Measurements from ENCODE around the gene RNF225.
"Not testable (repeated sequence)": the region's sequence is repeated elsewhere in the genome, so short reads cannot be mapped to it uniquely, and the experiment has no call there.

The RNF225 gene

DNA sequence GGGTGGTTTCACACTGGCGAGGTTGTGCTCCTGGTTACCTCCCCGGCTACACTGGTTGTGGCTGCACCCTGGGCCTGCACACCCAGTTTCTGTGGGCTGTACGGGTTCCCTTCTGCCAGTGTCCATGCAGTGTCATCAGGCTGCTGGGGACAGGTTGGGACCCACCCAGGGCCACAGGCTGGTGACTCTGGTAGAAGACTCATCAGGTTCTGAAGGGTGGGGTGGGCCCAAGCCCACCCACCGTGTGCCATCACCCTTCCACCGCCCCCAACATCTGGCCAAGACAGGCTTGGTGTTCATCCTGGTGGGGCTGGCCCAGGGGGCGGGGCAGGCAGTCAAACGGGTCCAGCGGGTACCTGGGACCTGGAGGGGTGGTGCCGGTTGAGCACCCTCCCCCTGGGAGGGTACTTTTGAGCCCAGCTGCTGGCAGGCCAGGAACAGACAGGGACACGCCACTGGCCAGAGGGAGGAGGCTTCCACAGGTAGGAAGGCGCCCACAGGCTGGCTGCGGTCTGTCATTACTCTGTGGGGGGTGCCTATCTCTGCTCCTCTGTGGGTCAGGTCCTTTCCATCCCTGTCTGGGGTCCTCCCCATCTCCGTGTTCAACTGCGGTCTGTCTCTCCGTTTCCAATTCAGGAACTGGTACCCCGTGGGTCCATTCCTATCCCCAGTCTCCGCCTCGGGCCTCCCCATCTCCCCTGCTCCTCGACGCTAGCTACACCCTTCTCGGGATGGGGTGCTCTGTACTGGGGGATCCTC lies at the start of gene RNF225:
Gene RNF225, plus strand, starts transcription at position 437 of the 759 bp plus-strand sequence. CDS start 434 bp downstream, outside the sequence.
- FAIRE-seq, result no peak

DNA sequence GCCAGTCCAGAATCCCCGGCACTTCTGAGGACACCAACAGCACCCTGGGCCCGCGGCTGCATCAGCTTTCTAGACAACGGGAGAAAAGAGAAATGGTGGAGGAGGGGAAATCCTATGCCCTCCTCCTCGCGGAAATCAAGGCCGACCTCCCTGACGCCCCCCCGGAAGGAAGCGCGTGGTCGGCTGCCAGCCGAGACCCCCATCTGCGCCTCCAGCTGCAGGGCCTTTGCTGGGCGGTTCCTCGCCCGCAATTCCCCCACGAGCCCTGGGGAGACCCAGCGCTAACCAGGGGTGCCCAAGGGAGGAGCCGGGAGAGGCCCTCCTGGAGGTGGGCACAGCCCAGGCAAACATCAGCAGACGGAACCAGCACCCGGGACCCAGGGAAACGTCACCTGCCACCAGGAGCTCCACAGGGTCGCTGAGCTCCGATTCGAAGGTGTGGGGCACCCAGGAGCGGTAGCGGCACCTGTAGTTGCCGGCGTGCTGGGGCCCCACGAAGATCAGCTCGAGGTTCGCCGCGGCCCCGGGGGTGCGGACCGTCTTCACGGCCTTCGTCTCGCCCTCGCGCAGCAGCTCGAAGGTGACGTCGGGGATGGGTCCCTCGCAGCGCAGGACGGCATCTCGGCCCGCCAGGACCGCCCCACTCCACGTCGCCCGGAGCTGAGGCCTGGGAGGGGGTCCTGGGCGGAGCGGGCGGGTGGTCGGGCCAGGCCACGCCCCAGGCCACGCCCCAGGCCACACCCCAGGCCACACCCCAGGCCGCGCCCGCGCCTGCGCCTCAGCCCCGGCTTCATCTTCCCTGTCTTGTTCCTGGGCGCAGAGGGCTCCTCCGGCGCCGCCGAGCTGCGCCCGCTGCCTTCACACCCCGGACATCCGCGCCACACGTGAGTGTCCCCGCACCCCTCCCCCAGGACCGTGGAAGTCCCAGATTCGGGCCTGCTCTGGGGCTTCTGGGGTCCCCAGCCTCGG lies 48.2 kb upstream of the RNF225 start:
- no peak for FAIRE-seq

GRCh38 chr19:58348080-58348479 lies 47.4 kb upstream of the RNF225 start:
- FAIRE-seq, result not testable (repeated sequence)

- FAIRE-seq, result no peak
These were observed 45.9 kb upstream of the RNF225 start for GRCh38 chr19:58349590-58349989.

DNA sequence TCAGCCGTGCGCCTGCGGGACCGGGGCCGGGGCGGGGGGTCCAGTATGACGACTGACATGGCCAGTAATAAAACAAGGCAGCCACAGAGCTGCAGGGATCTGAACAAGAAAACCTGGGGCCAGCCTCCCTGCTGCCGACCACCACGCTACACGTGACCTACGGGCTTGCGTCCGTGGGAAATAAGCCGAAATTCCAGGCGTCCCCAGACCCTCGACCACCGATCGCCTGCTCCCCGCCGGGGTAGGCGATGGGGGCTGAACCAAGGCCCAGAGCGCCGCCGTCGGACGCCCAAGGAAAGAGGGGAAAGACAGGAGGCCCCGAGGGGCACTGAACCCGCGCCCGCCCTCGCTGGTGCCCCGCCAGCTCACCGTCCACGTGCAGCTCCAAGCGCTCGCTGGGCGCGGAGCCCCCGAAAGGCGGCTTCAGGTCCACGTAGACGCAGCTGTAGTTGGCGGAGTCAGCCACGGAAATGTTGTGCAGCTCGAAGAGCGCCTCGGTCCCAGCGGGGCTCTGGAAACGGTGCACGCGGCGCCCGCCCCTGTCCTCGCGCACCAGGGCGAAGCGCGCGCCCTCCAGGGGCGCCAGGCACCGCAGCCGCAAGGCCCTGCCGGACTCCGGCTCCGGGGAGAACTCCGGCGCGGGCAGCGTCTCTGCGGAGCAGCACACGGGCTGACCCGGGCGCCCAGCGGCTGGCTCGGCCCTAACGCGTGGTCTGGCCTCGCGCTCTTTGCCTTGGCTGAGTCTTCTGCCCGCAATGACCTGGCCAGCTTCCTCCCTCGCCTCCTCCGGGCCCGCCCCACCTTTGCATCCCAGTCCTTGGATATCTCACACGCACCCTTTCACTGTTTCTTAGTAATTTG lies 45.2 kb upstream of the RNF225 start:
- FAIRE-seq, result no peak

DNA sequence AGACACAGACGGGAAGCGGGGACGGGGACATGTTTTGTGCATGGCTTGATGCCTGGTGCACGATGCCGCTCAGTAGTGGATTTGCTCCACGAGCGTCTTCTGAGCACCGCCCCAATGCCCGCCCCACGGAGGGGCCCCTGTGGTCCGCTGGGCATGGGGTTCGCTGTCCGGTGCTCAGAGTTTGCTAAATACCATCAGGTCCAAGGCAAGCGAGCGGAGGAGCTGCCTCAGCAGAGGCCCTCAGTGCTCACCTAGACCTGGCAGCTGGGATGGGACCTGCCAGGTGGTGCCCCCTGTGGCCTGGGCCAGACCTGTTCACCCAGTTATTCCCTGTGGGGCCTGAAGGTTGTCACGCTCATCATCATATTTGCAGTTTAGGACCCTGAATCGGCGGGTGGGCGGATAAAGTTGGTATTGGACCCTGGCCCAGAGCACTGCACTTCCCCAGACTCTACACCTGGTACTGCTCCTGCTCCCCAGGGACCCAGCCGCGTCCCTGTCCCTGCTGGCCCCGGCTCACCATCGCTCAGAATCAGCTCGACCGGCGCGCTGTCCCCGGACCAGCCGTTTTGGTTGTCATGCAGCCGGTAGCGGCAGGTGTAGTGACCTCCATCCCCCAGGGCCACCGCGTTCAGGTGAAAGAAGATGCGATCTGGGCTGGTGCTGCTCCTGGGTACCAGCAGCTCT lies 44.4 kb upstream of the RNF225 start:
- no peak for FAIRE-seq

DNA sequence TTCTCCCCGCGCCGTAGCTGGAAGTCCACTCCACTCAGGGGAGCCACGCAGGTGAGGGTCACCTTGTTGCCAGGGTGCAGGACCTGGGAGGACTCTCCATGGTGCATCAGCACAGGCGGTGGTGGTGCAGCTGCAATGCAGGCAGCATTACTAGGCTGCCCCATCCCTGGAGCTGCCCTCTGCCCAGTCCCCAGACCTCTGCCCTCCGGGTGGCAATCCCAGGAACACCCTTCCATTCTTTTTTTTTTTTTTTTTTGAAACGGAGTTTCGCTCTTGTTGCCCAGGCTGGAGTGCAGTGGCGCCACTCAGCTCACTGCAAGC lies 43.9 kb upstream of the RNF225 start:
- FAIRE-seq, result no peak

DNA sequence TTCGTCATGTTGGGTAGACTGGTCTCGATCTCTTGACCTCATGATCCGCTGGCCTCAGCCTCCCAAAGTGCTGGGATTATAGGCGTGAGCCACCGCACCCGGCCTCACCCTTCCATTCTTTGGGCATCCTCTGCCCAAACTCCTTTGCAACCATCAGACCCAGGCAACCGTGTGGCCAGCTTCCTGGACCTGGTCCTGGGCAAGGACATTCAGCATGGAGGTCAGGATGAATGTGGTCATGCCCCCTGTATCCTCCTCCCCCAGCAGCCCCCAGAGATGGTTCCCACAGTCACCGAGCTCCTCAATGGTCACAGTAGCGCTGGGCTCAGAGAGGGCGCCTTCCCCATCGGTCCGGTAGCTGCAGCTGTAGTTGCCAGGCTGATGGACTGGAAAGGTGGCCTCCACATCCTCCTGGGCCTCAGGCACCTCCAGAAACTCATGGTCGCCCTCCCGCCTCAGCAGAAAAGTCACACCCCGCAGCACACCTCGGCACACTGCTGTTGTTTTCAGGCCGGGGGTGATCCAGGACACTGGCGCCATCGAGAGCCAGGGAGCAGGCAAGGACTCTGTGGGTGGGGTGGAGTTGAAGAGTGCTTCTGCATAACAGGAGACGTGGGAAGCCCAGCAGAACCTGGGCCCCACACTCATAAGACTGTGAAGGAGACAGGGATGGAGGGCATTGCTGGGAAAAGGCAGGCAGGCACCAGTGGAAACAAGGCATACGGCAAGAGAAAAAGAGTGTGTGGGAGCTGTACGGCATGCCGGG lies 43.3 kb upstream of the RNF225 start:
- no peak for FAIRE-seq

- no peak for FAIRE-seq
These were observed 42.4 kb upstream of the RNF225 start, which contains the start of gene A1BG for GRCh38 chr19:58352760-58353671. A1BG (minus strand) TSS chr19:58353492; CDS start chr19:58353437, 55 bp downstream.

DNA sequence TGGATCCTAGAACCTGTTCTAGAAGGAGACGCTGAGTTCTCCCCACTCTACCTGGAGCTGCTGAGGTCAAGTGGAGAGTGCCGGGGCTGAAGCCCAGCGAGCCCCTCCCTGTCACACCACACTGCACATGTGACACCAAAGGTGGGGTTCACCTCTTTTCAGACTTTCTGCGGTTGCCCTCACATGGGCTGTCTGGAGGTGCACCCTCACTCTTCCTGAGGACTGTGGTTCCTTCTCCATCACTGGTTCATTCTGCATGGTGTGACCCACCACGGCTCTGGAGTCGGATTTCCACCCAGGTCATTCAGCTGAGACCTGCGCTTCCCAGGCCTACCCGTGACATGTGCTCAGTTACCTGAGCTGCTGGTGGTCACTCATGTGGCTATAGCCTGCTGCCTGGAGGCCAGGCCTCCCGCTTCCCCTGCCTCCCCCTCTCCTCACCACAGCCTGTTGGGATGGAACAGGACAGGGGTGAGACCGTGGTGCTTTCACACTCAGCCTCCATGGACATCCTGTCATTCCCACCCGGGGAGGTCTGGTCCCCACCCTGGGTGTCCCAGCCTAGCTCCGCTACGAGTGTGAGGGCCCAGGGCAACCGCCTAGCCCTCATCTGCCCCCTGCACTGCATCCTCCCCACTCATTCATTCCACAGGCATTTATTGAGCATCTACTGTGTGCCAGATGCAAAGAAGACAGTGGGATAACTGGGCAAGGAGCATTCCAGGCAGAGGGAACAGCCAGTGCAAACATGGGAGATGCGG lies 41.6 kb upstream of the RNF225 start:
- no peak for FAIRE-seq

DNA sequence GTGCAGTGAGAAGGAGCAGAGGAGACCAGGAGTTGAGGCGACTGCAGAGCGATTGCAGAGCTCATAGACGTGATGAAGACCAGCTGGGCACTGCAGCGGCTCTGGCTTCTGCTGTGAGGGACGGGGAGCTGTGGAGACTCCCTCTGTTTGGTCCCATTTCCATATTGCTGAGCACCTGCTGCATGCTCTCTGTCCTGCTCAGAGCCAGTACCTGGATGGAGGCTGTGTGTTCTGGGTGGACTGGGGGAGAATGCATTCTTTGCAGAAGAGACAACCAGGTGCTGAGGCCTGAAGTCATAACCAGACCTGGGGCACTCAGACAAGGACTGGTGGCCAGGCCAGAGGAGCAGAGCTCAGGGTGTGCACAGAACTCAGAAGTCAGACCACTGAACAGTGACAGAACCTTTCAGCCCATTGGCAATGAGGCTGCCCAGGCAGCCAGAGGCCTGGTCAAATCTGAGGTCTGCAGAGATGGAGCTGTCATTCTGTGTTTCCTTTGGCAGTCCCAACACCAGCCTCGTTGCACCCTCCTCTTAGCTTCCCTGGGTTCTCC lies 40.9 kb upstream of the RNF225 start:
- no peak for FAIRE-seq

DNA sequence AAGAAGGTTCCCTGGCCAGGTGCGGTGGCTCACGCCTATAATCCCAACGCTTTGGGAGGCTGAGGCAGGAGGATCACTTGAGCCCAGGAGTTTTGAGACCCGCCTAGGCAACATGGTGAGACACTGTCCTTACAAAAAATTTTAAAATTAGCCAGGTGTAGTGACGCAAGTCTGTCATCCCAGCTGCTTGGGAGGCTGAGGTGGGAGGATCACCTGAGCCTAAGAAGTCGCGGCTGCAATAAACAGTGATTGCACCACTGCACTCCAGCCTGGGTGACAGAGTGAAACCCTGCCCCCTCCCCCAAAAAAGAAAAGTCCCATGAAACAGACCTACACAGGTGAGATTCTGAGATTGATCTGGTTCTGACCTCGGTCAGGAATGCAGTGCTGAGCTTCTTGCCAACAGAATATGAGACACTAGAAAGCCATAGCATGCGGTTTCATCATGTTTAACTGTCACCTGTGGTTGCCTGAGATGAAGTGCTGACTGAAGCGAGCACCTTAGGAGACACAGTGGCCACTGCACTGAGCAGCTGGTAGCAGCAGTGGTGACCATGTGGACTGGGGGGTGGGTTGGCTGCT lies 40.1 kb upstream of the RNF225 start:
- no peak for FAIRE-seq

- no peak for FAIRE-seq
These were observed 39.3 kb upstream of the RNF225 start for GRCh38 chr19:58355908-58356765.

DNA sequence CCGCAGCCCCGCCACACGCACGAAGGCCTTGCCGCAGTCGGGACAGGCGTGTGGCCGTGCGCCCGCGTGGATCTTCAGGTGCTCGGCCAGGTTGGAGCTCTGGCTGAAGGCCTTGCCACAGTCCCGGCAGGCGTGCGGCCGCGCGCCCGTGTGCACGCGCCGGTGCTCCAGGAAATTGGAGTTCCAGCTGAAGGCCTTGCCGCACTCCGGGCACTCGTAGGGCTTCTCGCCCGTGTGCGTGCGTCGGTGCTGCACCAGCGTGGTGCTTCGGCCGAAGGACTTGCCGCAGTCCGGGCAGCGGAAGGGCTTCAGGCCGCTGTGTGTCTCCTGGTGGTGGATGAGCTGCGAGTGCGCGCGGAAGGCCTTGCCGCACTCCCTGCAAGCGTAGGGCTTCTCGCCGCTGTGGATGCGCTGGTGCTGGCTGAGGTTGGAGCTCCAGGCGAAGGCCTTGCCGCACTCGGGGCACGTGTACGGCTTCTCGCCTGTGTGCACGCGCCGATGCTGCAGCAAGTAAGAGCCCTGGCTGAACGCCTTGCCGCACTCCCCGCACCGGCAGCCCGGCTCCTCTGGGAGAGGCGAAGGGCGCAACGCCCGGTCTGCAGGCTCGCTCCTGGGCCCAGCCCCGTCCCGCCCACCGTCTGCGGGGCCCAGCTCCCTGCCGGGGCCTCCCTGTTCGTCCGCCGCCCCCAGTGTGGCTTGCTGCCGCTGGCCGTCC lies 38.5 kb upstream of the RNF225 start:
- FAIRE-seq, result no peak

DNA sequence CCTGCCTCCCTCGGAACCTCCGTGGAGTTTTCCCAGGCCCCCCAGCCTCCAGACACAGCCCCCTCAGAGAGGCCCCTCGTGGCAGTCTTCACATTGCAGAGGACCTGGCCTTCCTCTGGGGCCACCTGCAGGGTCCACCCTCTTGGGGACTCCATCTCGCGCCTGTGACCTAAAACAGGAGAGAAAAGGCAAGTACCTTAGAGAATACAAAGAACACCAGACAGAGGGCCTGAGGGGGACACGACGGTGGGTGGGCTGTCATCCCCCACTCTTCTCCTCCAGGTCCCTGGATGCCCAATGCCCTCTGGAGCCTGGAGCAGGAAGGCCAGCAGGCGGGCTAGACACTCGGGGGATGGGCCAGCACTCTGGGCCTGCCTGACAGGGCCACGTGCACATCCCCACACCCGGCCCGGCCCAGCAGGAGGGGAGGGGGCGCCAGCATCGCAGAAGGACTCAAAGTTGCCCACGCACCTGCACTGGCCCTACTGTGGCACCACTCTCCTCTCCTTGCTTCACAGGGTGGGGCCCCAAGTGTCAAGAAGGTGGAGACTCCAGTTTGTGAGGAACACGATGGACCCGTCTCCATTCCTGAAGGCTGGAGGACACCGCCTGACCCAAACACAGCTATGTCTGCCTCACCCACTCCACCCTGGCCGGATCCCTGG lies 37.8 kb upstream of the RNF225 start:
- FAIRE-seq, result no peak

DNA sequence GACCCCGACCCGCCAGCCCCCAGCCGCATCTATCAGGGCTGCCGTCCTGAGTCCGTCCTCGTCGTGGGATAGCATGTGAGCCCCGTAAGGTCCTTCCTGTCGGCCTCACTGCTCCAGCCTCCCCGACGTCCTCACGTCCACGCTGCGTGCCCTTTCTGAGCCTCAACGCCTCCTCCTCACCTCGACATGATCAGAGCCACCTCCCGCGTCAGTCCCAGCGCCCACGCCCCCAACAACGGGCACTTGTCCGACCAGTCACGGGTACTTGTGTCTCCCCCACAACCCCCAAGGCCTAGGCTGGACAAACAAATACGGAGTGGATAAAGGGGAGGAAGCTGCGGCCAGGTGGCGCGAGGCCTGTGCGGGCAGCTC lies 33.6 kb upstream of the RNF225 start:
- FAIRE-seq, result no peak

Measured in TTC549 (cell line).